ENCODE measurements around the gene TRMT1L.
A peak's percentile ranks its signal among the peaks of the same experiment; 100 is the strongest.
"Not testable (repeated sequence)": the region's sequence is repeated elsewhere in the genome, so short reads cannot be mapped to it uniquely, and the experiment has no call there.

The TRMT1L gene, protein sequence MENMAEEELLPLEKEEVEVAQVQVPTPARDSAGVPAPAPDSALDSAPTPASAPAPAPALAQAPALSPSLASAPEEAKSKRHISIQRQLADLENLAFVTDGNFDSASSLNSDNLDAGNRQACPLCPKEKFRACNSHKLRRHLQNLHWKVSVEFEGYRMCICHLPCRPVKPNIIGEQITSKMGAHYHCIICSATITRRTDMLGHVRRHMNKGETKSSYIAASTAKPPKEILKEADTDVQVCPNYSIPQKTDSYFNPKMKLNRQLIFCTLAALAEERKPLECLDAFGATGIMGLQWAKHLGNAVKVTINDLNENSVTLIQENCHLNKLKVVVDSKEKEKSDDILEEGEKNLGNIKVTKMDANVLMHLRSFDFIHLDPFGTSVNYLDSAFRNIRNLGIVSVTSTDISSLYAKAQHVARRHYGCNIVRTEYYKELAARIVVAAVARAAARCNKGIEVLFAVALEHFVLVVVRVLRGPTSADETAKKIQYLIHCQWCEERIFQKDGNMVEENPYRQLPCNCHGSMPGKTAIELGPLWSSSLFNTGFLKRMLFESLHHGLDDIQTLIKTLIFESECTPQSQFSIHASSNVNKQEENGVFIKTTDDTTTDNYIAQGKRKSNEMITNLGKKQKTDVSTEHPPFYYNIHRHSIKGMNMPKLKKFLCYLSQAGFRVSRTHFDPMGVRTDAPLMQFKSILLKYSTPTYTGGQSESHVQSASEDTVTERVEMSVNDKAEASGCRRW

DNA sequence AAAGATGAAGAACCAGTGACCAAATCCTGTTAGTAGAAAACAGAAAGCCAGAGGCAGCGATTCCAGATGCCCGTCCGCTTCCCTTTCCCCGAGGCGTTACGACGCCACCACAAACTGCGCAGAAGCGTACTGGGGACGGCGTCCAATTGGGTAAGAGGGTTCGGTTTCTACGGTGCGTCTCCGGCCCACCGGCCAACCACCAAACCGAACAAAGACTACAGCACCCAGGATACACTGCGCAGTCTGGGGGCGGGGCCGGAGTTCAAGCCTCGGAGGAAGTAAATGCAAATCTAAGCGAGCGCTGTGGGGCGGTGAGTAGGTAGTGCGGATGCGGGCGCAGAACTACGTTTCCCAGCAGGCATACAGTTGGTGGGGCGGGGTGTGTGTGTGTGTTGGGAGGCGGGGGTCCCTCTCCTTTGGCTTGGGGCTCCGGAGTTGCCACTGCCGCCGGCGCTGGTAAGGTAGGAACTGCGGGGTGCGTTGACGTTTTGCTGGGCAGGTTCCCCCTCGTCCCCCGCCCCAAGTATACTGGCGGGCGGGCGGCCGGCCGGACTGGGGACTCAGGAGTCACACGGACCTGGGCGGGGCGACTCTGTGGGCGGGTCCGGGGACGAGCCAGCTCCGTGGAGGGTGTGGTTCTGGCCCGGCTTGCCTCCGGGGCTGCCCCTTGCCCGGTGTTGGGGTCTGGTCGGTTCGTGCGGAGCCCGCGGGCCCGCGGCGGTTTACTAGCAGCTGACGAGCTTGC is at the start of gene TRMT1L, which contains the start of gene SWT1:
TRMT1L (minus strand) TSS at position 100 of the 745 bp plus-strand sequence. CDS start 241 bp downstream, outside the sequence.
SWT1 (plus strand) TSS at position 314 of the 745 bp plus-strand sequence. CDS start 3,675 bp downstream, outside the sequence.
- peak; percentile 94 for DNase-seq (ENCODE audit: low spot score)

DNA sequence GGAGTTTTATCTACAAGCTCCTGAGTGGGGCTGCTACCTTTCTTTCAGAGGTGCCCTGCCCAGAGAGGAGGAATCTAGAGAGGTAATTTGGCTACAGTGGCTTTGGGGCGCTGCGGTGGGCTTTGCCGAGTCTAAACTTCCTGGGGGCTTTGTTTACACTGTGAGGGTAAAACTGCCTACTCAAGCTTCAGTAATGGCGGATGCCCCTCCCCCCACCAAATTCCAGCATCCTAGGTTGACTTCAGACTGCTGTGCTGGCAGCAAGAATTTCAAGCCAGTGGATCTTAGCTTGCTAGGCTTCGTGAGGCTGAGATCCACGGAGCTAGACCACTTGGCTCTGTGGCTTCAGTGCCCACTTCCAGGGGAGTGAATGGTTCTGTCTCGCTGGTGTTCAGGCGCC is 44.1 kb upstream of the TRMT1L start:
- no peak for DNase-seq (ENCODE audit: low spot score)

DNA sequence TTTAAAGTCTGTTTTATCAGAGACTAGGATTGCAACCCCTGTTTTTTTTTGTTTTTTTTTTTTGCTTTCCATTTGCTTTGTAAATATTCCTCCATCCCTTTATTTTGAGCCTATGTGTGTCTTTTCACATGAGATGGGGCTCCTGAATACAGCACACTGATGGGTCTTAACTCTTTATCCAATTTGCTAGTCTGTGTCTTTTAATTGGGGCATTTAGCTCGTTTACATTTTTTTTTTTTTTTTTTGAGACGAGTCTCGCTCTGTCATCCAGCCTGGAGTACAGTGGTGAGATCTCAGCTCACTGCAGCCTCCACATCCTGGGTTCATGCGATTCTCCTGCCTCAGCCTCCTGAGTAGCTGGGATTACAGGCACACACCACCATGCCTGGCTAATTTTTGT is 42.0 kb upstream of the TRMT1L start:
- DNase-seq (ENCODE audit: low spot score), result not testable (repeated sequence)

DNA sequence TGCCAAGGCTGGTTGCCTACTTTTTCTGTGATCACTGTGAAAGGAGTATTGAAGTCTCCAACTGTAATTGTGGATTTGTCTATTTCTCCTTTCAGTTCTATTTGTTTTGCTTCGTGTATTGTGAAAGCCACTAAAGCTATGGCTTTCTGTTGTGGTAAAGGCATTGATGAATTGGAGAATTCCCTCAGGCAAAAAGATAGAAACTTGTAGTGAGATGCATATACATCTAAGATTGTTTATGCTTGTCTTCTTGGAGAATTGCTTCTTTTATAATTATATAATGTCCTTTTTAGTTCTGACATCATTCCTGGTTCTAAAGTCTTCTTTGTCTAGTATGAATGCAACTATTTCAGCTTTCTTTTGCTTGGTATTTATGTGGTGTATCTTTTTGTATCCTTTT is 37.0 kb upstream of the TRMT1L start:
- DNase-seq (ENCODE audit: low spot score), result no peak

DNA sequence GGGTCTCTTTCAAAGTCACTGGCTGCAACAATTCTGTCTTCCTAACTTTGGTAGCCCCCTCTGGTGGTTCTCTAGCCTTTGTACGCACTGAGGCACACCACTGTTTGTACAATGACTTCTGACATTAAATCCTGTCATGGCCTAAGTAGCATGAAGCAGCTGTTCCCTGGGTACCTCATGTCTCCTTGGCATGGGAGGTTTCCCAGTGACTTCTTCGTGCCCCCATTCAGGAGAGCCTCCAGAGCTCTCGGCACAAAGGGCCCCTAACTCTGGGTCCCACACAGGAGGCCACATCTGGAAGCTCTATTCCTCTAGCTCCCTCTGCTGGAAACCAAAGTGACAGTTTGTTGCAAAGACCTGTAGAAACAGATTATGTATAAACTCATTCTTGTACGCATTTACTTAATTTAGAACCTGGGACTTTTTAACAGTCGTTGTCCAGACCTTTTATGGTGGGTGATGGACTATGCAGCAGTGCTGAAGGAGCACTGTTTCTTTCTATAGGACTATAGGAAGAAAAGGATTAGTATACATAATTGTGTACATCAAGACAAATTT is 13.6 kb upstream of the TRMT1L start:
- peak; percentile 53 for DNase-seq (ENCODE audit: low spot score)

DNA sequence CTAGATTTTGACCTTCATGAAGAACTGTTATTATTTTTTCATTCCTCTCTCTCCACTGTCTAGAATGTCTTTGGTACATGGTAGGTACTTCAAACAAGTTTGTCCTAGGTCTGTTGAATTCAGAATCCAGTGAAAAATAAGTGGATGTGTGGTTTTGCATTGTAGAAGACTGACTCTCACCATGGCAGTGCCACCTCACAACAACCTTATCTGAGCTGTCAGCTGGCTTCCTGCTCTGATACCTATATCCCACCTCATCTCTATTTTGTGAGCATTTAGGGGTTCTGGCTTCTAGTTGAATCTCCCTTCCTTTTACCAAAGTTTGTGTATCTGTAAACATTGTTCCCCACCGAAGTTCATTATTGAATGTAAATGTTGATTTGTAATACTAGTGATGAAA is 9.4 kb upstream of the TRMT1L start:
- DNase-seq (ENCODE audit: low spot score), result no peak

DNA sequence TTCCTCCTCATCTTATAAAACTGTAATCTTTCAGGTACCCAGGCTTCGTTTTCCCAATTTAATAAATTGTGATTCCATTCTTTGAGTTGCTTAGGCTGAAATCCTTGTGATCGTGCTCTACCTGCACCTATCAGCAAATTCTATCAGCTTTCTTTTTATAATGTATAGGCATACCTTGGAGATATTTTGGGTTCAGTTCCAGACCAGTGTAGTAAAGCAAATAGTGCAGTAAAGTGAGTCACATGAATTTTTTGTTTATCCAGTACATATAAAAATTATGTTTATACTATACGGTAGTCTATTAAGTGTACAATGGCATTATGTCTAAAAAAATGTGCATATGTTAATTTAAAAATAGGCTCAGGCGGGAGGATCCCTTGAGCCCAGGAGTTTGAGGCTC is 5.7 kb upstream of the TRMT1L start:
- DNase-seq (ENCODE audit: low spot score), result no peak

DNA sequence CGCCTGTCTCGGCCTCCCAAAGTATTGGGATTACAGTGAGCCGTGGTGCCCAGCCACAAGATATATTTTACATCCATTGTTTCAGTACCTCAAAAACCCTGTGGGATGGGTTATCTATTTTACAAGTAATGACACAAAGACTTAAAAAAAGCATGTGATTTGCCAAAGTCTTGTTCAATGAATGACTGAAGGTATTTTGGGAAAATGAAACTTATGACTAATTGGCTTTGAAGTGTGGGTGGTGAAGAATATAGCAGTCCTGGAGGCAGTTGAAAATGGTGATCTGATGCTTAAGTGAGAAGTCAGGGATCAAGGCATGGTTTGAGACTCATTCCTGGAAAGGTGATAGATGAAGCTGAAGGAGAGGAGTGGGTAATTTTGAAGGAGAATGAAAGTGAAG is 3.2 kb upstream of the TRMT1L start:
- no peak for DNase-seq (ENCODE audit: low spot score)

DNA sequence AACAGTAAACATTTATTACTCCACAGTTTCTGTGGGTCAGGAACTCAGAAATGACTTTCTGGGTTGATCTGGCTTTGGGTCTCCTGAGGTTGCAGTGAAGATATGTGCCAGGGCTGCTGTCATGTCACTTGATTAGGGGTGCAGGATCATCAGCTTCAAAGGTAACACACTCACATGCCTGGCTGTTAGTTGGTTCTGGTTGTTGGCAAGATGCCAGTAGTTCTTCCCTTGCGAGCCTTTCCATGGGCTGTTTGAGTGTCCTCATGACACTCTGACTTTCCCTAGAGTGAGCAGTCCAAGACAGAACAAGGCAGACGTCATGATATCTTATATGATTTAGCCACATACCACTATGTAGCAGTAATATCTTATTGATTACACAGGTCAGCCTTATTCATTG is 2.0 kb upstream of the TRMT1L start:
- DNase-seq (ENCODE audit: low spot score), result no peak

DNA sequence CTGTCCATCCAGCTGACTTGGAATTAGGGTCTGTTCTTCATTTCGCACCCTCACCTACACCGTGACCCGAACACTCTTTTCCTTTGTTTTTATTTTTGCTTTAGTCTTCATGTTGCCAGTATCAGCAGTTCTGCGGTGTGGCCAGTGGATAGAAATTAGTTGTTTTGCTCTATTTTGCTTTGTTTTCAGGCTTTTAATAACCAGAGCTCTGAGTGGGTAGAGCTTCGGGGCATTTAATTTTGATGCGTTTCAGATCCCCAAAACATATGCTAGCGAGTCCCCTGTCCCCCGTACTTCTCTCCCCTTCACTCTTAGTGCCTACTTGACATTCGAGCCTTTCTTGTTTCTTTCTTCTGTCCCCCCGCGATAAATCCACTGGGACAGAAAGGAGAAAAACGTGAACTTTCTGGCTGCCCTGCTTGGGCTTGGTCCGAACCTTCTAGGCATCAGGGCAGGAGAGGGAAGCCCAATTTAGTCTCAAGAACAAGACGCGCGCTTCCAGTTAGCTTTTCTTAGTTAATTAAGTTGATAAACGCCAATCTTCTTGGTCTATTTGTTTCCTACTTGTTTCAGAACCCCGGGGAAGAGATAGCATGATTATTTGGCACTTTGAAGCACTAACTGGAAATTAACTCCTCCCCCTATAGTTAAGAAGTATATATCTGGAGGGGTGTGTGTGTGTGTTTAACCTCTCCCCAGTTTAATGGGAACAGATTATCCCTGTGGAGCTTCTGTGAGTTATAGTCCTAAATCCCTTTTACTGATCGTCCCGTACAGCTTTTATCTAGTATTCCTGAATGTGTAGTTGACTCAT is 1.1 kb upstream of the TRMT1L start:
- peak; percentile 5 for DNase-seq (ENCODE audit: low spot score)

DNA sequence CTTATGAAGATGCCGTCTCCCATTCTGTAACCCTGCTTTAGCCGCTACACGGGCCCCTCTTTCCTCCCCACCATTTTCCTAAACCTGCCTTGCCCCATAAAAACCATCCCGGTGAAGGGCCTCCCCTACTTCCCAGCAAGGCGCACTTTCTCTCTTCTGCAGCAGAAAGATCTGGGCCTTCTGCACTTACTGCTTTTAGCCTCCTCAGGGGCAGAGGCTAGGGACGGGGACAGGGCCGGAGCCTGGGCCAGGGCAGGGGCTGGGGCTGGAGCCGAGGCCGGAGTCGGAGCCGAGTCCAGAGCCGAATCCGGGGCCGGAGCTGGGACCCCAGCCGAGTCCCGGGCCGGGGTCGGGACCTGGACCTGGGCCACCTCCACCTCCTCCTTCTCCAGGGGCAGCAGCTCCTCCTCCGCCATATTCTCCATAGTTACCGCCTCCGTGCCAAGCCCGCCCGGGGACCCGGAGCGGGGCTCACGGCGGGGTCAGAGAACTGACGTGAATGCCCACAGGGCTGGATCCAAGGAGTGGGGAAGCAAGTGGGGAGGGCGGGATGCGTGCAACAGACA is 382 bp downstream of the TRMT1L start:
- no peak for DNase-seq (ENCODE audit: low spot score)

DNA sequence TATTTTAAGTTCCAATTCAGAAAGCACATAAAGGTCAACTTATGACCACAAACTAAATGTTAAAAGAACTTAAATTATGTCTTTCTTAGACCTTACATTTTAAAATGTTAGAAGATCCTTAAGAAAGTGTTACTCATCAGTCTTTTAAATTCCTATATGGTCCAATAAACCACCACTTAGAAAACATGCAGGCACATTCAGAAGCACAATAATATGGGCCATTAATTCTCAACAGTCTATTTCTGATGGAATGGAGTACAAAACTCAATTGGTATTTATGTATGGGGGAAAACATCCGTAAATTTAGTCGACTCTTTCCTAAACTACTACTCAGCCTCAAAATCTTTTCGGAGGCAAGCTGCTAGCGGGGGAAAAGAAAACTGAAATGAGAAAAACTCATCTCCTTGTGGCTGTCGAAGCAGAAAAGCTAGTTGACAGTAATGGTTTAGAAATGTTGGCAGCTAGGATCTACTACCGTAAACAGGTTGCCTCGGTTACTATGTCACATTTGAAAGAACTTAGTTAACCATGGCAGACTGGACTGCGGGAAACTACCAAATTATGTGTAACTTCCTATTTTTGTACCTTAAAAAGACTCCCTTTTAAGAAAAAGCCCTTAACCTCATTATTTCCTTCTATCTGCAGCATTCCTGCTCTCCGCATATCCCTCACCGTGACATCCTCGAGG is 1.0 kb downstream of the TRMT1L start:
- peak; percentile 13 for DNase-seq (ENCODE audit: low spot score)

DNA sequence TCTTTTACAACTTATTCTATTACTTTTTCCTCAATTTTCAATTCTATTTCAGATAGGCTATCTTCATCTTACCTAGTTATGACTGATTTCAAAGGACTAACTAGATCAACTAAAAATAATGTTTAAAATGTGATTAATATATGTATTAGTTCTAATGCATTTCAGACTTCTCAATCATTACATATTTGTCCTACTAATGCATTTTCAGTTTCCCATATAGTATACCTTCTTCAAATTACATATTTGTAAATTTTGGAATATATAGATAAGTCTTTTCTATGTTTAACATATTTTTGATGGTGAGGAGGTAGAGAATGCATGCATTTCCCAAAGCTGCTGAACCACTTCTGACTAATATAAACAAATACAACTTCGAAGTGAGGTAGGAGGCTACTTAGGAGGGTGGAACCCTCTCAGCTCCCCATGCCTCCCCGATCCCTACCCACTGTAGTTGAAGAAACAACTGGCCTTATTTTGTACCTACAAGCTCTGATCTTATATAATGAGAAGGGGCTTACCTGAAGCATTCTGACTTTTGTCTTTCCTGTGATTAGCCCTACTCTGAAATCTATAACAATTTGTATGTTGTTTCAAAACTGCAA is 1.7 kb downstream of the TRMT1L start:
- DNase-seq (ENCODE audit: low spot score), result no peak

DNA sequence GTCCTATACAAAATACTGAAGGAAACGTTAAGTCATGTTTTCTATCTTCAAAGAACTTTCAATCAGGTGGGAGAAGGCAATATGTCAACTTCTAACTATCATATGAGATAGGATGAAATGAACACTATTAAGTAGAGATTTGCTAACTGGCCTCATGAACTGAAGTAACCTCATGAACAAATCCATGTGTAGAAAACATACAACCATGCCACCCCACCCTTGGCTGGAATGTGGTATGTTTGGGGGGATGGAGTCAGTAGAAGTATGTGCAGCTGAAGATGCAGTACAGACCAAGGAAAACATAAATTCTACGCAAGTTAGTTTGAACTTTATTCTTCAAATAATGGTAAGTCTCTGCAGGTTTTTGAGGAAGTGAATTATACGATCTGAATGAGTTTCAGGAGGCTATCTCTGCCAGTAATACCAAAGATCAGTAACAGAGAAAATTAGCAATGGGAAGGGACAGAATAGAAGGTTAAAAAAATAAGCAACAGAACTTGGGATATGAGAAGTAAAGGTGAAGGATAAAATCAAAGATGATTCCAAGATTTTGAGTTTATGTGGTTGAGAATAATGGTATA is 4.5 kb downstream of the TRMT1L start:
- DNase-seq (ENCODE audit: low spot score), result no peak

DNA sequence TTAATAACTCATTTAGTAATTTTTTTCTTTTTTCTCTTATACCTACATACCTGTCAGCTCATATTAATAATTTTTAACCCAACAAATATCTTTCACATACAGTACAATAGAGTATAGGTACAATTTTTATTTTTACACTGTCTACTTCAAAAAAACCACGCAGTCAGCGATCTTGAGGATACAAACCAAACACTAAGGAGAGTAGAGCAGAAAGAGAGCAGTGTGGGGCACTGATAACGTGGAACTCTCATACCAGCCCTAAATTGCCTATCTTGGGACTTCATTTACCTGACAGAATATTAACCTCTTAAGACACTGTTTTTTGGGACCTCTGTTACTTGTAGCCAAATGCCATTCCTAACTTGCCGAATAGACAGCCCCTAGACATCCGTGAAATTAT is 5.5 kb downstream of the TRMT1L start:
- DNase-seq (ENCODE audit: low spot score), result no peak

DNA sequence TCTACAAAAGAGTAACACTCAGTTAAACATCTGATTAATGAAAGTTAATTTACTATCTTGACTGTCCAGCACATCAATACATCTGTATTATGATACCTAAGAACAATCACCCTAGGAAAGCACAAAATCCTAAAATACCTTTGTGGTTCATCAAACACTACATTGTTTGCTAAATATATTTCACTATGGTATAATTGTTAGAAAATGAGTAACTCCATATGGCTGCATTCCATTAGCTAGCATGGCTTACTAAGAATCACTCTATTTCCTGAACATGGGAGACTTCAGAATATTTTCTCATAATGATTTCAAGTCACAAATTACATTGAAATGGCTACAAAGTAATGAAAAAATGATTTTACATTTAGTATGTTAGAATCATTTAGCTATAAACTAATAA is 12.5 kb downstream of the TRMT1L start:
- DNase-seq (ENCODE audit: low spot score), result no peak

DNA sequence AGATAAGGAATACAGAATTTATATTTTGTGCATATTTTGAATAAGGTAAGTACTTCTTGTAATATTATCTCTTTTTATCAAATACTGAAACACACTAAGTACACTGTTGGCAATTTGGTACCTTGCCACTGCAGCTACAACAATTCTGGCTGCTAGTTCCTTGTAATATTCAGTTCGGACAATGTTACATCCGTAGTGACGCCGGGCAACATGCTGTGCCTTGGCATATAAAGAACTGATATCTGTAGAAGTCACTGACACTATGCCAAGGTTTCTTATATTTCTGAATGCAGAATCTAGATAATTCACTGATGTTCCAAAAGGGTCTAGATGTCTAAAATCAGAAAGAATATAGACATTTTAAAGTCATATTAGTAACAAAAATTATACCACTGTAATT is 17.5 kb downstream of the TRMT1L start:
- no peak for DNase-seq (ENCODE audit: low spot score)

DNA sequence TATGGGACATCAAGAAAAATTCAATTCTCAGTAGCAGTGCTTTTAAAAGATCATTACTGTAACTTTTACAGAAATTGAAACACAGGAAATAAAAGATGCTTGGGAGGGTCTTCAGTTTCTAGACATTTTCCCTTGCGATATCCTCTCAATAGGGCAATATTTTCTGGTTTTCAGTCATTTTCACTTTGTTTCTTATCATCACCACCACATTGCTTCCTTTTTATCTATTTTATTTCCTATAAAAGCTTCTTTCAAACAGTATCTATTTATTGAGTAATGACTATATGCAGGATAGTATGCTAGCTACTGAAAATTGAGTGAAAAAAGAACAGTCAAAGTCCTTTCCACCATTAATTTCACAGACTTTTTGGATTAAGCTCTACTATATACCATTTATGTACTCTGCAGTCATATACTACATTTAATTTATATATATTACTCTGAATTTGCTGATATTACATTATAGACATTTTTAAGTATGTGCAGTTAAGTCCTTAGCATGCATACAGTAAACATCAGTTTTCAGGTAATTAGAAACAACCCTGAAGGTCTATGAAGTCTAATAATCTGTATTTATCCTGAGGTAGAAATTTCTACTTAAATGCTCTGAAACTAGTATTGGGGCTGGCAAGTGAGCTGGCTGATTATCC is 18.7 kb downstream of the TRMT1L start:
- no peak for DNase-seq (ENCODE audit: low spot score)

DNA sequence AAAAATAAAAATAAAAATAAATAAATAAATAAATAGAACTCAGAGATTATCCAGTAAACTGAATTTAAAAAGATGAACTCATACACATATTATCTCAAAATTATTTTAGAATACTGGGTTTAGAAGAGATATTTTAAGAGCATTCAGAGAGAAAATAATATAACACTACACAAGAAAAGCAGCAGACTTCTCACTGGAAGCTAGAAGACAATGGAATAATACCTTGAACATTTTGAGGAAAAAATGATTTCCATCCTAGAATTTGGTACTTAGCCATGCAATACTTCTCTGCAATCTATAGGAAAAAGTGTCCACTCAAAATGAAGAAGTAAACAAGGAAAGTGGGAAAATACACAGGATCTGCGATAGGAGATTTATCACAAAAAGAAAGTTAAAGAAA is 24.2 kb downstream of the TRMT1L start:
- DNase-seq (ENCODE audit: low spot score), result no peak

All from germinal center (tissue), 1 donor.